Neutrophil (primary cell): Measurements from ENCODE around the gene ZNF337.
"Not testable (repeated sequence)": the region's sequence is repeated elsewhere in the genome, so short reads cannot be mapped to it uniquely, and the experiment has no call there.

Experiments
- H3K27ac ChIP-seq: fragments of 200-600 bp; sonication (generic); 2 replicates; pipeline ENCODE4 v1.5.1; 2016; ENCODE audit warnings: mild to moderate bottlenecking, moderate library complexity
- H3K27me3 ChIP-seq: fragments of 200-600 bp; sonication (generic); 2 replicates; pipeline ENCODE4 v1.6.0; 2016; ENCODE audit warnings: mild to moderate bottlenecking
- H3K36me3 ChIP-seq: fragments of 200-600 bp; sonication (generic); 2 replicates; pipeline ENCODE4 v1.5.1; 2017
- H3K4me1 ChIP-seq, 2 experiments: fragments of 200-600 bp in 1 of 2; sonication (generic) in 1 of 2; 1 replicate in 1 of 2; 2 replicates in 1 of 2; pipeline versions ENCODE4 v1.5.1 to v1.6.1; 2013 to 2016; ENCODE audit warnings: low read depth in 1 of 2, low read length in 1 of 2, mild to moderate bottlenecking in 1 of 2, moderate library complexity in 1 of 2; ENCODE audit not compliant: control insufficient read depth in 1 of 2, insufficient read depth in 1 of 2
- H3K4me3 ChIP-seq, 2 experiments: fragments of 200-600 bp in 1 of 2; sonication (generic) in 1 of 2; 1 replicate in 1 of 2; 2 replicates in 1 of 2; pipeline ENCODE4 v1.5.1; 2013 to 2016; ENCODE audit warnings: low read depth in 1 of 2, low read length in 1 of 2, mild to moderate bottlenecking in 1 of 2, moderate library complexity in 1 of 2
- H3K9me3 ChIP-seq: fragments of 200-600 bp; sonication (generic); 2 replicates; pipeline ENCODE4 v1.5.1; 2016
- CTCF ChIP-seq: fragments of 200-600 bp; sonication (generic); IDR thresholded peaks from 2 replicates; pipeline ENCODE4 v1.5.1; 2016; ENCODE audit warnings: antibody characterized with exemption

Gene ZNF337

GRCh38 chr20:25637247-25637646 is 59.4 kb downstream of the ZNF337 start:
- Histone ChIP-seq H3K27me3 (no peaks in the 10 kb centered on the region), H3K27ac (no peak overlapping the region), H3K4me3 (no peak overlapping the region), H3K4me1 (no peaks in the 10 kb centered on the region), H3K9me3 (peaks cover 5% of the 10 kb centered on the region), H3K36me3 (no peaks in the 10 kb centered on the region)
- no peak for TF ChIP-seq CTCF

- no peak overlapping the region for H3K27ac ChIP-seq
- no peaks in the 10 kb centered on the region for H3K36me3 ChIP-seq
- no peaks in the 10 kb centered on the region for H3K4me1 ChIP-seq
- peaks cover 5% of the 10 kb centered on the region for H3K9me3 ChIP-seq
- no peak for TF ChIP-seq CTCF
- H3K4me3 ChIP-seq, result no peak overlapping the region
- H3K27me3 ChIP-seq, result no peaks in the 10 kb centered on the region
Measured at GRCh38 chr20:25632940-25633790, 63.5 kb downstream of the ZNF337 start.

- not testable (repeated sequence) for H3K27ac ChIP-seq, H3K36me3 ChIP-seq, H3K9me3 ChIP-seq, H3K27me3 ChIP-seq, H3K4me1 ChIP-seq, H3K4me3 ChIP-seq
Measured at GRCh38 chr20:25630615-25631014, 66.0 kb downstream of the ZNF337 start.

- Histone ChIP-seq H3K4me3 (no peak overlapping the region), H3K36me3 (no peaks in the 10 kb centered on the region), H3K27ac (no peak overlapping the region), H3K4me1 (no peaks in the 10 kb centered on the region), H3K27me3 (no peaks in the 10 kb centered on the region), H3K9me3 (no peaks in the 10 kb centered on the region)
- TF ChIP-seq CTCF, result no peak
Measured at GRCh38 chr20:25629816-25630499, 66.7 kb downstream of the ZNF337 start.

- TF ChIP-seq CTCF, result no peak
Measured at GRCh38 chr20:25626779-25627178, 69.9 kb downstream of the ZNF337 start.

GRCh38 chr20:25624500-25624939 is 72.1 kb downstream of the ZNF337 start:
- Histone ChIP-seq H3K36me3 (no peaks in the 10 kb centered on the region), H3K4me1 (peaks cover 22 to 25% of the 10 kb centered on the region in 2 experiments), H3K27me3 (no peaks in the 10 kb centered on the region), H3K4me3 (peak overlapping the region; percentile 66 to 95), H3K27ac (peak overlapping the region; percentile 78), H3K9me3 (no peaks in the 10 kb centered on the region)
- no peak for TF ChIP-seq CTCF

More at GRCh38 chr20:25626779-25627178, 69.9 kb downstream of the ZNF337 start:
- H3K27ac ChIP-seq, result no peak overlapping the region
- no peaks in the 10 kb centered on the region for H3K36me3 ChIP-seq
- H3K4me1 ChIP-seq, result peaks cover 16 to 17% of the 10 kb centered on the region in 2 experiments
- H3K9me3 ChIP-seq, result no peaks in the 10 kb centered on the region
- H3K27me3 ChIP-seq, result no peaks in the 10 kb centered on the region
- no peak overlapping the region for H3K4me3 ChIP-seq
